T-helper 1 cell (primary cell): ENCODE data around the gene HECTD4.

Source experiments
- DNase-seq, 5 donors: peaks; one replicate each; pipeline ENCODE4 v3.0.0-alpha.2; 2012 to 2020

The HECTD4 gene

DNA sequence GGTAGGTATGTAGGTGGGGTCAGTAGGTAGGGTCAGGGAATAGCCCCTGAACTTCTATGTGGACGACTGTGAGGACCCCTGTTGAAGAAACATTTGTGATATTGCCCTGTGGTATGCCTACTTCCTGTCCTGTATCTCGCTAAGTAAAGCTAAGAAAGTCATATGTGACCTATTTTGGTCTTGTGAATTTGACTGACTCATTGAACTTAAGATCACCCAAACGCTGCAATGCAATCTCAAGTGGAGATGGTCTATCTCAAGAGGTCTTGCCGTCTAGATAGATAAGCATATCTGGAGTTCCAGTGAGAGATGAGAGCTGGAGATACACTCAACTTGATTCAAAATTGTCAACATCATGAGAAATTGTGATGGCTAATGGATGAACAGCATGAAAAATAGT is 183.1 kb downstream of the HECTD4 start:
- no peak for DNase-seq

- peak in 3 of 5 donors; percentile 10 to 41 (median 24) for DNase-seq
These were observed 184.0 kb downstream of the HECTD4 start for GRCh38 chr12:112198120-112198733.

DNA sequence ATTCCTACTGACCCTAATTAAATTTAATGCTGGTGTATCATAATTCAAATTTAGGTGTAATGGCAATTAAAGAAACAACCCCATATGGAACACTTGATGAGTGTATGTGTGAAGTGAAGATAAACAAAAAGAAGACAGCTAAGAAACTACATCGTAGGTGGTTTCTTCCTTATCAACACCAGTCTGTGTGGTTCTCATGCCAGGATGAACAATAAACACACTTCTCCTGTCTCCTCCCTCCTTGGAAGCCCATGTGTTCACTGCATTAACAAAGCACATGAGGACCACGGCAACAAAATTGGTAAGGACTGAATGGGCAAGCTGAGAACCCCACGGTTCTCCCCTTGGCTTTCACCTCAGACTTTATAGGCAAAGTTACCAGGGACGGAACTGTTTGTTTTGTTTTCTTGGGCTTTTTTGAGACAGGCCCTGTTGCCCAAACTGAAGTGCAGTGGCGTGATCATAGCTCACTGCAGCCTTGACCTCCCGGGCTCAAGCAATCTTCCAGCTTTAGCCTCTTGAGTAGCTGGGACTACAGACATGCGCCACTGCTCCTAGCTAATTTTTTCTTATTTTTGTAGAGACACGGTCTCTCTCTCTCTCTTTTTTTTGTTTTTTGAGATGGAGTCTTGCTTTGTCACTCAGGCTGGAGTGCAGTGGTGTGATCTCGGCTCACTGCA is 185.9 kb downstream of the HECTD4 start:
- DNase-seq, result no peak

DNA sequence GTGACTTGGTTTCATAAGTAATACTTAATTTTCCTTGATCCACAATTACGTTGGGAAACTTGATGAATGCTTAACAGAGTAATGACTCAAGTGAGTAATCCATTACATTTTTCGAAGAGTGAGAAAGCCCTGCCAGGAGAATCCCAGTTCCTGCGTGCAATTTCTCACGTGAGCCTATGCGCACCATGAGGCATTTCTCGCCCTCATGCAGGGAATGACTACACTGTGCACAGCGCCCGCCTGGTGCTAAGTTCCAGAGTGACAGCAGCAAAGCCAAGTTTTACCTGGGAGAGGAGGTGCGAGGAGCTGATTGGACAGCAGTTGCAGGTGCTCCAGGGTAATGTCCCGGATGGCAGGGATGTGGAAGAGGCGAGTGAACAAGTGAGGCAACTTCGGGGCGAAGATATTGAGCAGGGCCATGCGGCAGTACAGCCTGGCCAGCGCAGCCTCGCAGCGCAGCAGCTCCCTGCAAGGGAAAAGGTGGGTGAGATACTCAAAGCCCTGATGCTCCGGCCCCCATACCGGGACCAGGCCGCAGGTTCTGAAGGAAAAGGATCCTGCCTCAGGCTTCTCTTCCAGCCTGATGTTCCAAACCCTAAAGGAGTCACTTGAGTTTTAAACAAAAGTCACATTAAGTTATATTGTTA is 187.5 kb downstream of the HECTD4 start:
- DNase-seq, result no peak

GRCh38 chr12:112192475-112192874 is 189.8 kb downstream of the HECTD4 start:
- no peak for DNase-seq

- no peak for DNase-seq
These were observed 190.3 kb downstream of the HECTD4 start for GRCh38 chr12:112191840-112192321.

DNA sequence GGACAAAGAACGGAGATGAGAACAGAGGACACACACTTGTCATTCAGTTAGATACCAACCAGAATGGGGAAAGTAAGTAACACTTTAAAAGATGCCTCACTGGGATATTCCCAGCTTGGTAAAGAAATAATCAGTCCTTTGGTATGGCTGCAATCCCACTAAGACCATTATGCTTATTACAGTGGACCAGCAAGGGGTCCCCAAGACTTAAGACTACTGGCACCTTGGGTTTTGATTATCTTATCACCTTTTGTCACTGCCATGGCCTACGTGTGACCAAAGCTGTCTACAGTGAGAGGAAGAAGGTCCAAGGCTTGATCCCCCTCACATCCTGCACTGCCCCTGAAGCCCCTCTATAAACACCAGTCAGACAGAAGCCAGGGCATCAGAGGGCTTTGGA is 191.0 kb downstream of the HECTD4 start:
- DNase-seq, result no peak

DNA sequence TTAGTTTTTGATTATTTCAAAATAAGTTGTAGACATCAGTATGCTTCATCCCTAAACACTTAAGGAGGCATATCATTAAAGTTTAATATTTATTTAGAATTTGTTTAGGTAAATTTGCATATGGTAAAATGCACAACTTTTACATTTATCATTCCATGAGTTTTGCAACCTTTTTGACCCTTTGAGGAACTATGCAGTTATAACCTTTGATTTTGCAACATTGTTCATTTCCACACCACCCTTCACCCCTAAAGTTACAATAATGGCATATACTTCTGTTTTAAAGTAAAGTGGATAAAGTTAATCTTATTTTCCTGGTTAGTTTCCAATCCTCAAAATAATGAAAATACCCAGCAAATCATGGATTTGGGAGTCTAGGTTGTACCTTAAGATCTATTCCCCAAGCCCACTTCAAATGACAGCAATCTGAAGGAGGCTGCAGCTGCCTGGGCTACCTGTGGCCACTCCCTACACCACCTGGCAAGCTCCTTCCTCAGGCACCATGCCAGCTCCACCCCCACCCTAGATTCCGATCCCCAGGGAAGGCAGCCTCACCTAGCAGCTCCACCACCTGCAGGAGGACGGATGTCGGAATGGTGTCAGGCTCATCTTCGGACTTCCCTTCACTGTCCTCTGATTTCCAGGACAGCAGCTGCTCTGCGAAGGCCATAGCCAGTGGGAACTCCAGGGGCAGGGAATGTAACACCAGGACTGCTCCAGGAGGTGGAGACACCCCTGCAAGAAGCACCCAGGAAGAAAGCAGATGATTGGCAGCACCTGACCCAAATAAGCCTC is 191.8 kb downstream of the HECTD4 start:
- DNase-seq, result no peak

DNA sequence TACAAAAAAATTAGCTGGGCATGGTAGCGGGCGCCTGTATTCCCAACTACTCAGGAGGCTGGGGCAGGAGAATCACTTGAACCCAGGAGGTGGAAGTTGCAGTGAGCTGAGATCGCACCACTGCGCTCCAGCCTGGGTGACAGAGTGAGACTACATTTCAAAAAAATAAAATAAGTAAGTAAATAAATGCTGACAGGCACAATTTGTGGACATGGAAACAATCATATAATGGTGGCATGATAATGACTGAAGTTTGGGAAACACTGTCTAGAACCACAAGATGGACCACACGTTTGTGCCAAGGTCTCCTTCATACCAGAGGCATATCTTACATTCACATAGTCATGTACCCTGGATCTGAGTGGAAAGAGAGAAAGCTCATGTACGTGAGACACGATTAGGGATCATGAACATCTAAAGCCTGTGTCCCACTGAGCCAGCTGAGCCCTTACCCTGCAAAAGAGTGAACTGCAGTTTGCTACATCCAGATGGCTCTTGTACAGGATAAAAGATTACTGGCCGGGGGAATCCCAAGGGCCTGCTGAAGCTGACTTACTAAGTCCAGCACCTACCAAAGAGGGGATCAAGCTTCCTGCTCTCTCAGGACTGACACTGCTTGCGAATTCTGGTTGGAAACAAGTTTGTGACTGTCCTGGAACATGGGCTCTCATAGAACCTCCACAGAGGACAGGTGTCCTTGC is 194.0 kb downstream of the HECTD4 start:
- no peak for DNase-seq

GRCh38 chr12:112185093-112185923 is 196.9 kb downstream of the HECTD4 start:
- DNase-seq, result no peak

DNA sequence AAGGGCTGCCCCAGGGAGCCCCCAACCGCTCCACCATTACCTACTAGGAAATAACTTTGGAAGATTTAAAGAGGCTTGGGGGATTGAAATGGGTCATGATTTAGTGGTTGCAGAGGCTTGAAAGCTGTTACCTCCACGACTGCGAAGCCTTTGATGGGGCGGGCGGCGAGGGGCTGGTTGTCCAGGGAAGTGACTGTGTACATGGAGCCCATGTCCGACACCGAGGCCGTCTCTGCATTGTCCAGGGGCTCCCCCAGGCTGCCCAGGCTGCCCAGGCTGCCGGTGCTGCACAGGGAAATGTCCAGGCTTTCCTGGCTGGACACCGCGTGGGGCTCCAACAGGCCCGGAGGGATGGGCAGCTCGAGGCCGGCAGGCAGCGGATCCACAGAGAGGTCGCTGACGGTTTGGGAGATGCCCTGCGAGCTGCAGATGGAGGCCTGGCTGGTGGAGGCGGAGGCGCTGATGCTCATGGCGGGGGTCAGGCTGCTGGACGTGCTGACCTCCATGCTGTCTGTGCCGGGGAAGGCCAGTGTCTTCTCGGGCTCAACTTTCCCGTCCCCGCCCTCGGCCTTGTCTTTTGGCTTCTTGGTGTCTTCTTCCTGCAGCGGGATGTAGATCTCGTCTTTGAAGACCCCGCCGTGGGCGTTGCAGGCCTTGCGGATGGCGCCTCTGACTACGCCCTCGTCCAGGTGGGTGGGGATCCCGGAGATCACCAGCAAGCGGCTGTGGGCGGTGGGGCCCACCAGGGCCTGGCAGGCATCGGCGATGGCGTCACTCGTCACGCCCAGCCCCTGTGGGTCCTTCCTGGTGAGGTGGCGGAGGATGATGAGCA is 198.0 kb downstream of the HECTD4 start:
- no peak for DNase-seq

GRCh38 chr12:112183141-112184021 is 198.8 kb downstream of the HECTD4 start:
- no peak for DNase-seq

DNA sequence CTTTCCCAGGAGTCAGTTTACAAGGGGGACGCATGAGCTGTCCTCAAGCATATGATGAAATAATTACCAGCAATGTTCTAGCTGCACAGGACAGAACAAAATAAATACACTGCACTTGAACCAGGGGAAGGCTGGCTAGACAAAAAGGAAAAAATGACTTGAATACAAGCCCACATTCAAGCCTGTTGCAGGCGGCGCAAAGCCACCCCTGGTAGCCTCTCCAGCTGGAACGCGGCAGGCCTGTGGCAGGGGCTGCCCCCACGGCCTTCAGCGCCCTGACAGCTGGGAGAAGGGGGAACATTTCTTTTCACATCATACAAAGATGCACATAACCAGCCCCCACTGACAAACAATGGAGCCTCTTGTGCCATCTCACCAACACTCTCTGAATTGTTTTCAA is 199.7 kb downstream of the HECTD4 start:
- no peak for DNase-seq

DNA sequence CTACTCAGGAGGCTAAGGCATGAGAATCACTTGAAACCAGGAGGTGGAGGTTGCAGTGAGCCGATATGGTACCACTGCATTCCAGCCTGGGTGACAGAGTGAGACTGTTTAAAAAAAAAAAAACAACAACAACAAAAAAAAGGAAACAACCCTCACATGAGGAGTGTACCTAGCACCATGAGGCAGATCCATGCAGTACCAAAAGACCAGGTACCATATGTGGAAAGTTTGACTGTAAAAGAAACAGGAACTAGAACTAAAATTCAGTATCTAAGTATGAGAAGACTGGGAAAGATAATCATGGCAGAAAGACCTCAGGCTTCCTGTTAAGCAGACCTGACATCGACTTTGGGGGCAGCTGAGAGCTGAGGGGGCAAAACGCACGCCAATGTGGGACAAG is 201.8 kb downstream of the HECTD4 start:
- no peak for DNase-seq

DNA sequence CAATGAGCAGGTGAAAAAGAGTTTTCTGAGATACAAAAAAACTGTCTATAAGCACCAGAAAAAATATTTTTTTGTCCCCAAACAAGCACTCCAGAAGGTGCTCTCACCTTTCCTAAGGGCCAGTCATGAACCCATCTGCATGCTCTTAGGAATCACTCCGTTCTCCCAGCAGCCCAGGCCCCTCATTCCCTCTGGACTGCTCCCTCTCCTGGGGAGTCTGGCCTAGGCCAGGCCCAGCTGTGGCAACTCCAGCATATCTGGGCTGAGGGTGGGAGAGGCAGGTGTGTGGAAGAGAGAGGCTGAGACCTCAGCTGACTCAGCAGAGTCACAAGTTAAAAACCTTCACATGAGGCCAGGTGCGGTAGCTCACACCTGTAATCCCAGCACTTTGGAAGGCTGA is 202.3 kb downstream of the HECTD4 start:
- no peak for DNase-seq

GRCh38 chr12:112179341-112179740 is 202.9 kb downstream of the HECTD4 start:
- no peak for DNase-seq

DNA sequence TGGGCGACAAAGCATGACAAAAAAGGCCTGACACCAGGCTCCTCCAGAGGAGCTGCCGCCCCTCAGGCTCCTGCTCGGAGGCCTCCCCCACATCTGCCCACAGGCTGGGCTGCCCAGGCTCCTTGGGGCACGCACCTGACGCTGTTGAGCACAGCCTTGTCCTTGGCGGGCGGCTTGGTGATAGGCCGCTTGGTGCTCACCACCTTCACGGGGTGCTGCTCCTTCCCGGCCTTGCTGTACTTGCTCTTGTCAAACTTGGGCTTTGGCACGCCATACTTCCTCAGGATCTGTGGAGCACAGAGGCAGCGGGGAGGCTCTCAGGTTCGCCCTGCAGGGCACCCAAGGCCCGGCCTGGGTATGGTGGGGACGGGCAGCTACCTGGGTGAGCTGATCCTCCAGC is 203.4 kb downstream of the HECTD4 start:
- no peak for DNase-seq

GRCh38 chr12:112176321-112177010 is 205.8 kb downstream of the HECTD4 start:
- no peak for DNase-seq
